G401.6 (cell line): ENCODE data around the gene SCARB2.

Source experiments
- FAIRE-seq: peaks from 2 replicates; lab custom pipeline; 2012; peaks lifted over from hg19 to GRCh38; lab: Jason Lieb, UNC

The SCARB2 gene

GRCh38 chr4:76148142-76148865 lies 65.3 kb downstream of the SCARB2 start, which contains the start of gene NUP54:
NUP54 (minus strand) TSS chr4:76148397; CDS start chr4:76148374, 23 bp downstream.
- FAIRE-seq, result peak; percentile 94

GRCh38 chr4:76147454-76148141 lies 66.0 kb downstream of the SCARB2 start:
- FAIRE-seq, result peak; percentile 95

GRCh38 chr4:76144546-76144945 lies 69.1 kb downstream of the SCARB2 start:
- no peak for FAIRE-seq

GRCh38 chr4:76141241-76141640 lies 72.4 kb downstream of the SCARB2 start:
- FAIRE-seq, result no peak

GRCh38 chr4:76127754-76128153 lies 85.9 kb downstream of the SCARB2 start:
- FAIRE-seq, result no peak

GRCh38 chr4:76125816-76126215 lies 87.8 kb downstream of the SCARB2 start:
- no peak for FAIRE-seq

GRCh38 chr4:76120199-76120598 lies 93.4 kb downstream of the SCARB2 start:
- no peak for FAIRE-seq

GRCh38 chr4:76117536-76117935 lies 96.1 kb downstream of the SCARB2 start:
- FAIRE-seq, result no peak

- FAIRE-seq, result no peak
Observed at GRCh38 chr4:76116821-76117220, 96.8 kb downstream of the SCARB2 start.
